Posterior vena cava (tissue), 2 donors: ENCODE data around the gene PRKAG2. TPM values are rescaled to one million over a fixed set of nuclear protein-coding genes. Genes with fewer than 3 reads are reported as not detected.
A peak's percentile ranks its signal among the peaks of the same experiment; 100 is the strongest.
"Not testable (repeated sequence)": the region's sequence is repeated elsewhere in the genome, so short reads cannot be mapped to it uniquely, and the experiment has no call there.

ENCODE experiments used
- DNase-seq: peaks from one replicate; pipeline ENCODE4 v3.0.0-alpha.2; 2020; ENCODE audit warnings: low spot score
- intact Hi-C, 2 donors: fragments of 100-400 bp; cut with DNase I; formaldehyde crosslinking; loops; one replicate each; pipeline versions ENCODE4 v1.14.1 to v1.14.2; 2022 to 2023
- total RNA-seq, 2 donors: library from RNA; stranded (reverse); fragmentation: NEBNext Ultra II Directional; extraction: Animal tissue kit (Norgen Biotek cat#: 25700); gene quantifications; one replicate each; pipeline ENCODE4 v1.2.1, GENCODE V29; 2021
- donor health status: DM: yes; HTN: yes; CAD: no.
- donor health status: DM: yes; HTN: yes; CAD: no.

The PRKAG2 gene
- total RNA-seq, 2 donors from 2014 or later, result 91.8 to 94.2 TPM

- no peak for DNase-seq
- intact Hi-C loops, result no loop called here
Observed at GRCh38 chr7:151800861-151801260, 76.1 kb downstream of the PRKAG2 start.

GRCh38 chr7:151800391-151800790 is 76.5 kb downstream of the PRKAG2 start:
- intact Hi-C loops, result no loop called here
- no peak for DNase-seq

GRCh38 chr7:151799506-151799905 is 77.4 kb downstream of the PRKAG2 start:
- no peak for DNase-seq
- intact Hi-C loops, result no loop called here

- no peak for DNase-seq
- intact Hi-C loops, result no loop called here
Observed at GRCh38 chr7:151798851-151799448, 78.0 kb downstream of the PRKAG2 start.

- DNase-seq, intact Hi-C loops: not testable (repeated sequence)
Observed at GRCh38 chr7:151797667-151798307, 79.1 kb downstream of the PRKAG2 start.

- DNase-seq, result no peak
- intact Hi-C loops, result no loop called here
Observed at GRCh38 chr7:151796871-151797537, 79.9 kb downstream of the PRKAG2 start.

GRCh38 chr7:151796091-151796870 is 80.6 kb downstream of the PRKAG2 start:
- DNase-seq, result peak; percentile 79
- intact Hi-C loops, result no loop called here

GRCh38 chr7:151795168-151795811 is 81.6 kb downstream of the PRKAG2 start:
- intact Hi-C loops, result no loop called here
- DNase-seq, result peak; percentile 72

- peak; percentile 79 for DNase-seq
- intact Hi-C loops, result no loop called here
Observed at GRCh38 chr7:151794508-151795167, 82.3 kb downstream of the PRKAG2 start.

- DNase-seq, result peak; percentile 82
- intact Hi-C loops, result no loop called here
Observed at GRCh38 chr7:151793991-151794507, 82.9 kb downstream of the PRKAG2 start.

- intact Hi-C loops, result no loop called here
- peak; percentile 91 for DNase-seq
Observed at GRCh38 chr7:151793531-151793951, 83.4 kb downstream of the PRKAG2 start.

GRCh38 chr7:151792636-151793035 is 84.3 kb downstream of the PRKAG2 start:
- intact Hi-C loops, result no loop called here
- DNase-seq, result peak; percentile 70

GRCh38 chr7:151792086-151792485 is 84.8 kb downstream of the PRKAG2 start:
- no peak for DNase-seq
- intact Hi-C loops, result no loop called here

GRCh38 chr7:151790830-151791620 is 85.9 kb downstream of the PRKAG2 start:
- intact Hi-C loops, result no loop called here
- peak; percentile 72 for DNase-seq

- intact Hi-C loops, result no loop called here
- DNase-seq, result peak; percentile 62
Observed at GRCh38 chr7:151790095-151790829, 86.7 kb downstream of the PRKAG2 start.

GRCh38 chr7:151789380-151789947 is 87.5 kb downstream of the PRKAG2 start:
- intact Hi-C loops, result loop anchor here (5.0 to 10.0 kb wide), 2 partner anchors 85 to 143 kb away; partner anchors contain the start of gene PRKAG2 (in 1 of the 2)
- peak; percentile 49 for DNase-seq

- intact Hi-C loops, result loop anchor here (5.0 to 10.0 kb wide), 2 partner anchors 87 to 145 kb away; partner anchors contain the start of gene PRKAG2 (in 1 of the 2)
- DNase-seq, result no peak
Observed at GRCh38 chr7:151787348-151787747, 89.6 kb downstream of the PRKAG2 start.
